Measurements from ENCODE around the gene SRRD.
"Not testable (repeated sequence)": the region's sequence is repeated elsewhere in the genome, so short reads cannot be mapped to it uniquely, and the experiment has no call there.

The SRRD gene

DNA sequence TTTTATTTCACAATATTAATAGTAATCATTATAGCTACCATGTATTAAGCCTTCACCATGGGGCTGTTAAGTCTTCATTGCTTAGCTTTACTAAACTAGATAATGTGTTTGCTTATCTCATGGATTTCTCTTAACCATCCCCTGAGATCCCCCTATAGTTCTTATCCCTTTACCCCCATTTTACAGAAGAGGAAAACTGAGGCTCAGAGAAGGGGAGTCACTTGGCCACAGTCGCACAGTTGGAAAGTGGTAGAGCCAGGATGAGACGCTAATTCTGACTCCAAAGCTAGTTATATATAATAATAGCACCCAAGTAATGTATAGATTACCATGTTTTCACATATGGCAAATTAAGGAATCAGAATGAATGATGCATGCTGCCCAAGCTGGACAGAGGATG is 38.3 kb downstream of the SRRD start:
- no peak for DNase-seq (ENCODE audit: low read depth)

GRCh38 chr22:26522592-26522991 is 38.9 kb downstream of the SRRD start:
- DNase-seq (ENCODE audit: low read depth) = no peak

- no peak for DNase-seq (ENCODE audit: low read depth)
Observed at GRCh38 chr22:26524870-26525269, 41.2 kb downstream of the SRRD start.

DNA sequence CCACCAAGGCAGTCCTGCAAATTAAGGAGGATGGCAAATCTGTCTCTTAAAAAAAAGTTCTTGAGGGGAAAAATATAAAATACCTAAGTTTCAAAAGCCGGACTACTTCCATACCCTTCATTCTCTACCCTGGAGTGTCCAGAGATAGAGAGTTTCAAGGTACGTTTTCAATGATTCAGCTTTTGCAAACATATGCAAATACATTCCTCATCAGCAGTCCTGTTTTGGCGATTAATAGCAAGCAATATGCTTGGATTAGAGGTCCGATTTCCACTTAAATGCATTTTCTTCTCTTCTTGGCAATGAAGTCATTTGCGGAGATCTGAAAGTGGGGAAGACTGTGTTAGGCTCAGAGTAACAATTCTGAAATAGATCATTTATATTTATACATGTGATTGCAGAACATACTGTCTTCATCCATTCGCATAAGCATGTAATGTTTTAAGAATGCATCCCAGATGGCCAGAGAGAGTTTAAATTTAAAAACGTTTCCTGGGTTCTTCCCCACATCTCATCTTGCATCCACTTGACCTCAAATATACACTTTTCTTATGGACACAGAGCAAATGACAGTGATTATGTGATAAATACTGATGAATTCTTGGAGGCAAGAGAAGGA is 42.4 kb downstream of the SRRD start:
- no peak for DNase-seq (ENCODE audit: low read depth)

DNA sequence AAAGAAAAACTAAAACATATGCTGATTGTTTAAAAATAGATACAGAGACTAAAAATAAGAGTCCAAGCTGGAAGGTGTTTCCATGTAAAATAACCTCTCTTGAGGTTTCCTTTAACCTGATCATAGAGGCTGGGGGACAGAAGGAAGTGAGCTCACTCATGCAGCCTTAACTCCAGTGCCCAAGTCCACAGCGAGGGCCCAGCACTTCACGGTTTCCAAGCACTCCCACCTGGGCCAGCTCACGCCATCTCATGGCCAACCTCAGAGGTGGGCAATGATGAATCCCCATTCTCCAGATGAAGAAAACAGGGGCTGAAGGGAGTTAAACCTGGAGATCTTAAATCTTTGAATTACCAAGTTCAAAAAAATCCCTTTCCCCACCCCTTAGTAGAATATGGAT is 43.5 kb downstream of the SRRD start:
- DNase-seq (ENCODE audit: low read depth) = no peak

DNA sequence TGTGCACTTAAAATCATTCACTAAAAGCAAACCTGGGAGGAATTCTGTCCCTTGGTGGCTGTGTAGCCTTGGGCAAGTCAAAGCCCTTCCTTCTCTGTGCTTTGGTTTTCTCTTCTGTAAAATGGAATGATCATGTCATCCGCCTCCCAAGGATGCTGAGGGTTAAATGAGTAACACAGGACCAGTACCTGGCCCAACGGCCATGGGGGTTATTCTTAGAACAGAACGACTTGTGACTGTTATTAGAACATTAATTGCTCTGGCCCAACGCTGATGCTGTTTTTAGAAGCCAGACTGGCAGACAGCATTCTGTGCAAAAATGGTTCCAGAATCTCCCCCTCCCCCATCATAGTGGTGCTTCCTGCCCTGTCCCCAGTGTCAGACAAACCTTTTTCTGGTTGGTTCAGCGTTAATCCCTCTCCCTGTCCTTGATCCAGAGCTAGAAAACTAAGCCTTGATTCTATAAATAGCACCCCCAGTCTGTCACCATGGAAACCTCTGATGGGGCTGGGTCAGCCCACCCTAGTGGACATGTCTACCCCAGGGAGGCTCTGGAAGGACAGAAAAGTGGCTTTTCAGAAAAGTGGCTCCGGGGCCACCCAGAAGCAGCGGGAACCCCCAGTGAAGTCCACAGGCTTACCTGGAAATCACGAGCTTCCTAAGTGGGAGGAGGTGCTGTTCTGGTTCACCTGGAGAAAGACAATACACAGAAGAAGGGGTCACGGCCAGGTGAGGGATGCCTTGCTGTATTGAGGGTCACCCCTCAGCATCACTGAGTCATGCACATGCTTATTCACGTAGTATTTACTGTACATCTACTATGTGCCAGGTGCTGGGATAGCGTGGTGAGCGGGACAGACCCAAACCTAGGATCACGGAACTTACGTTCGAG is 44.1 kb downstream of the SRRD start:
- DNase-seq (ENCODE audit: low read depth) = no peak

GRCh38 chr22:26528518-26528917 is 44.8 kb downstream of the SRRD start:
- not testable (repeated sequence) for DNase-seq (ENCODE audit: low read depth)

DNA sequence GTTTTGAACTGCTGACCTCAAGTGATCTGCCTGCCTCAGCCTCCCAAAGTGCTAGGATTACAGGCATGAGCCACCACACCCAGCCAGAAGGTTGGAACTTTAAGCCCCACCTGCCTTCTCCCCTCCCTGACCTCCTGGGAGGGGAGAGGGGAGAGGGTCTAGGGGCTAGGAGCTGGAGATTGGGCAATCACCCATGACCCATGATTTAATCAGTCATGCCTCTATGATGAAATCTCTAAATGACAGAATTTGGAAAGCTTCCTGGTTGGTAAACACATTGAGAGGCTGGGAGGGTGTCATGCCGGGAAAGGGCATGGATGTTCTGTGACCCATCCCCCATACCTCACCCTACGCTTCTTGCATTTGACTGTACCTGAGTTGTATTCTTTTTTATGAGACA is 45.7 kb downstream of the SRRD start:
- no peak for DNase-seq (ENCODE audit: low read depth)

- DNase-seq (ENCODE audit: low read depth) = no peak
Observed at GRCh38 chr22:26534171-26534855, 50.6 kb downstream of the SRRD start.

GRCh38 chr22:26534874-26535602 is 51.4 kb downstream of the SRRD start:
- DNase-seq (ENCODE audit: low read depth) = no peak

DNA sequence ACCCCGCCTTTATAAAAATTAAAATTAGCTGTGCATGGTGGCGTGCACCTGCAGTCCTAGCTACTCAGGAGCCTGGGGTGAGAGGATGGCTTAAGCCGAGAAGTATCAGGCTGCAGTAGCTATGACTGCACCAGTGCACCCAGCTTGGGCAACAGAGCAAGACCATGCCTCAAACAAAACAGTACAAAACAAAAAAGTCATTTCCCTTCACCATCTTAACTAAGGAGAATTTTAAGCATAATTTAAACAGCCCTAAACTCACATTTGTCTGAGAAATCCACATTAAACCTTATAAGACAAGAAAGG is 51.9 kb downstream of the SRRD start:
- DNase-seq (ENCODE audit: low read depth) = no peak

DNA sequence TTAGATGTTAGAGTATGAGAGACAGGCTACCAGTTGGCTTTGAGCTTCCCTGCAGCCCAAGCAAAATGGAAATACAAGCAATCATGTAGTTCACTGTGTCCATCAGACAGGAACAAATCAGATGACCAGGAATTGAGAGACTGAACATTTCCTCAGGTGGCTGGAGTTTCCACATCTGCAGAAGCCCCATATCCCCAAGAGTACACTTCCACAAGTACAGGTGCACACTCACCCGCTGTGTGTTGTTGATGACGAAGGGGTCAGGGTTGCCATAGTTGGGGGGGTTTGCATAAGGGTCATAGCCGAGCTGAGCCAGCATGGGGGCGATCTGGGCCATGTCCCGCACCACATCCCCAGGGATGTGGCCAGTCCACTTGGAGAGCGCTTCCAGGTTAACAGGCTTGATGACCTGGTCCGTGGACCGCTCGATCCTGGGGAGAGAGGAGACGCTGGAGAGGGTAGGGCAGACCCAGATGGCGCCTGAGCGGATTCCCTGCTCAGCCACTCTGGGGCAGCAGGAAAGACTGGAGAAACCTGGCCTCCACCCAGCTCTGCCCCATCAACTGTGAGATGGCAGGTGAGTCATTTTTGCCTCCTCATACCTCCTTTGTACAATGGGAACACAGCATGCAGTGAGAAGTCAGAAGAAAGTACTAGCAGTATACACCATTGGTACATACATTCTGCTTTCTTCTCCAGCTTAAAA is 52.5 kb downstream of the SRRD start:
- no peak for DNase-seq (ENCODE audit: low read depth)

DNA sequence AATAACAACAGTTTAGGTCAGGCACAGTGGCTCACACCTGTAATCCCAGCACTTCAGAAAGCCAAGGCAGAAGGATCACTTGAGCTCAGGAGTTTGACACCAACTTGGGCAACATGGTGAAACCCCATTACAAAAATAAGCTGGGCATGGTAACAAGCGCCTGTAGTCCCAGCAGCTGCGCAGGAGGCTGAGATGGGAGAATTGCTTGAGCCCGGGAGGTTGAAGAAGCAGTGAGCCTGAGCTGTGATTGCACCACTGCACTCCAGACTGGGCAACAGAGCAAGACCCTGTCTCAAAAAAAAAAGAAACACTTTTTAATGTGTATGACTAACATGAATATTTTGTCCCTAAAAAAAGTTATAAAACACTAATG is 53.1 kb downstream of the SRRD start:
- DNase-seq (ENCODE audit: low read depth) = no peak

DNA sequence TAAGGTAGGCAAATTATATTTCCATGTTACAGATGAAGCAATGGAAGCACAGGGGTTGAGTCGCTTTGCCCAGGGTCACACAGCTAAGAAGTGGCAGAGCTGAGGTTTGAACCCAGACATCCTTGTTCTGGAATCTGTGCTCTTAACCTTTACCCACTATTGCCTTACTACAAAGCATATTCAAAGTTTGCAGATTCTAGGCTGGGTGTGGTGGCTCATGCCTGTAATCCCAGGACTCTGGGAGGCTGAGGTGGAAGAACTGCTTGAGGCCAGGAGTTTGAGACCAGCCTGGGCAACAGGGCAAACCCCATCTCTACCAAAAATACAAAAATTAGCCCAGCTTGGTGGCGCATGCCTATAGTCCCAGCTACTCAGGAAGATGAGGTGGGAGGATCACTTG is 56.4 kb downstream of the SRRD start:
- DNase-seq (ENCODE audit: low read depth) = no peak

DNA sequence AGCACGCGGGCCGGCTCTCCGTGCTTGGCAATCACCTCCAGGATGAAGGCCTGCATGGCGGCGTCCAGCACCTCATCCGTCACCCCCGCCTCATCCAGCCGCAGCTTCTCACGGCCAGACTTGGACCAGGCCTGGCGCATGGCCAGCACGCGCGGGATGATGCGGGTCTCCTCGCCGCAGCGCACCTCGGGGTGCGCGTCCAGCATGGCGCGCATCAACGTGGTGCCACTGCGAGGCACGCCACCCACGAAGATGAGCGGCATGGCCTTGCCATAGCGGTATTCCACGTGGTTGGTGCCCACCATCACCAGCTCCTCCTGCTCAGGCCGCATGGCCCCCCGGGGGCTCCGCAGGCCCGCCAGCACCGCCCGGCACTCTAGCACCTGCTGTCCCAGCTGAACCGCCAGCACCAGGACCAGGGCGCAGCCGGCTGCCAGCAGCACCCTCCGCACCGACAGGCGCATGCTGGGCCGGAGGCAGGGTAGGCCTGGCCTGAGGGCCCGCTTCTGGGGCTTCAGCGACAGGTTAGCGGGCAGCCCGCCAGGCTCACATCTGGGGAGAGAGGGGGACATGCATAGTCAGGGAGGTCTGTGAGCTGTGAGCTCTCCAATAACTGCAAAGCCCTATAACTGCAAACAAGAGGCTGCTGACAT is 57.6 kb downstream of the SRRD start:
- DNase-seq (ENCODE audit: low read depth) = no peak

GRCh38 chr22:26542831-26543230 is 59.2 kb downstream of the SRRD start:
- no peak for DNase-seq (ENCODE audit: low read depth)
